ENCODE data around the gene GRID1.

- TF ChIP-seq GATA2 (IDR thresholded peaks at IDR 0.05; ENCODE audit: low read depth, low read length) (no peak), GATA3 (IDR thresholded peaks at IDR 0.05; ENCODE audit: low read depth, low read length) (no peak)
Observed at GRCh38 chr10:86179153-86179524, 187.5 kb downstream of the GRID1 start.

All from SH-SY5Y (cell line).